GM13977 (cell line): ENCODE measurements around the gene RGL4.

ENCODE experiments used
- DNase-seq: peaks from one replicate; pipeline ENCODE4 v3.0.0; 2012; ENCODE audit warnings: low spot score
- in situ Hi-C: fragments of 300-500 bp; cut with MboI; formaldehyde crosslinking; loops from one replicate; pipeline ENCODE4 v1.12.0; 2022; ENCODE audit warnings: low sequenced_read_pairs, low pct_unique_long_range_greater_than_20kb, mixed read lengths, inconsistent platforms; ENCODE audit not compliant: unreplicated experiment
- TF ChIP-seq, protein P1 (sequence below): IDR thresholded peaks from 2 replicates; pipeline ENCODE4 v1.5.1; 2012; ENCODE audit warnings: mild to moderate bottlenecking, control low read depth; ENCODE audit not compliant: insufficient read depth; ENCODE audit errors: extremely low read depth, missing control alignments

Gene RGL4

DNA sequence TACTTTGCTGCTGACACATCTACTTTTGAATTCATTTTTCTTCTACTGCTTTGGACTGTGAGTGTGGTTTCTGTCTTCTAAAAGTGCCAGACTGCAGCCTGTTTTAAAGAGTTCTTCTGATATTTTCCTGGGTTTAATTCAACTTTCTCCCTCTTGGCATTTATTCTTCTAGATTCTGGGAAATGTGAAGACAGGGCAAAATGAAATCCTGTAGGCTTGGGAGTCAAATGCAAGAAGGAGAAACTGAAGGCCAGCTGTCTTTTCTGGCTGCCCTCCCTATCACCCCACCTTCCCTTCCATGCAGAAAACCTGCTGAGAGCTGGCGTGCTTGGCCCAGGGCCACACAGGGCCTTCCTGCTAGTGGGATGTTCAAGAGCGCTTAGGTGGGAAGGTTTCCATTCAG lies 52.5 kb downstream of the RGL4 start:
- TF ChIP-seq, protein P1, sequence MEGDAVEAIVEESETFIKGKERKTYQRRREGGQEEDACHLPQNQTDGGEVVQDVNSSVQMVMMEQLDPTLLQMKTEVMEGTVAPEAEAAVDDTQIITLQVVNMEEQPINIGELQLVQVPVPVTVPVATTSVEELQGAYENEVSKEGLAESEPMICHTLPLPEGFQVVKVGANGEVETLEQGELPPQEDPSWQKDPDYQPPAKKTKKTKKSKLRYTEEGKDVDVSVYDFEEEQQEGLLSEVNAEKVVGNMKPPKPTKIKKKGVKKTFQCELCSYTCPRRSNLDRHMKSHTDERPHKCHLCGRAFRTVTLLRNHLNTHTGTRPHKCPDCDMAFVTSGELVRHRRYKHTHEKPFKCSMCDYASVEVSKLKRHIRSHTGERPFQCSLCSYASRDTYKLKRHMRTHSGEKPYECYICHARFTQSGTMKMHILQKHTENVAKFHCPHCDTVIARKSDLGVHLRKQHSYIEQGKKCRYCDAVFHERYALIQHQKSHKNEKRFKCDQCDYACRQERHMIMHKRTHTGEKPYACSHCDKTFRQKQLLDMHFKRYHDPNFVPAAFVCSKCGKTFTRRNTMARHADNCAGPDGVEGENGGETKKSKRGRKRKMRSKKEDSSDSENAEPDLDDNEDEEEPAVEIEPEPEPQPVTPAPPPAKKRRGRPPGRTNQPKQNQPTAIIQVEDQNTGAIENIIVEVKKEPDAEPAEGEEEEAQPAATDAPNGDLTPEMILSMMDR: no peak
- no peak for DNase-seq
- in situ Hi-C loops: no loop called here

DNA sequence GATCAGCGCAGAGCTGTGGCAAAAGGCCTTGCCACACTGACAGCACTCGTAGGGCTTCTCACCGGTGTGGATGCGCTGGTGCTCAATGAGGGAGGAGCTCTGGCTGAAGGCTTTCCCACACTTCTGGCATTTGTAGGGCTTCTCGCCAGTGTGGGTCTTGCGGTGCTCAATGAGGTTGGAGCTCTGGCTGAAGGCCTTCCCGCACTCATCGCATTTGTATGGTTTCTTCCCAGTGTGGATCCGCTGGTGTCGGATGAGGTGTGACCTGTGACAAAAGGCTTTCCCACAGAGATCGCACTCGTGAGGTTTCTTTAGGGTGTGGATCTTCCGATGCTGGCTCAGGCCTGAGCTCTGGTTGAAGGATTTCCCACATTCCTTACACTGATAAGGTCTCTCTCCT lies 53.2 kb downstream of the RGL4 start:
- DNase-seq: no peak
- TF ChIP-seq, protein P1: no peak
- in situ Hi-C loops: no loop called here

DNA sequence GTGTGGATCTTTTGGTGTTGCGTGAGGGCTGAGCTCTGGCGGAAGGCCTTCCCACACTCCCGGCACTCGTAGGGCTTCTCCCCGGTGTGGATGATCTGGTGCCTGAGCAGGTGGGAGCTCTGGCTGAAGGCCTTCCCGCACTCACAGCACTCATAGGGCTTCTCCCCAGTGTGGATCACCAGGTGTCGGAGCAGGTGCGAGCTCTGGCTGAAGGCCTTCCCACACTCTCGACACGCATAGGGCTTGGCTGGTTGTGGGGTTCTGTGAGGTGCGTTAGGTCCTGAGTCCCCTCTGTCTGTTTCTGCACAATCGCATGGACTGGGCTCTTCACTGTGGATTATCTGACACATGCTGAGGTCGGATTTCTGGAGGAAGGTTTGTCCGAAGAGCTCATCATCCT lies 53.7 kb downstream of the RGL4 start:
- TF ChIP-seq, protein P1: no peak
- in situ Hi-C loops: no loop called here

DNA sequence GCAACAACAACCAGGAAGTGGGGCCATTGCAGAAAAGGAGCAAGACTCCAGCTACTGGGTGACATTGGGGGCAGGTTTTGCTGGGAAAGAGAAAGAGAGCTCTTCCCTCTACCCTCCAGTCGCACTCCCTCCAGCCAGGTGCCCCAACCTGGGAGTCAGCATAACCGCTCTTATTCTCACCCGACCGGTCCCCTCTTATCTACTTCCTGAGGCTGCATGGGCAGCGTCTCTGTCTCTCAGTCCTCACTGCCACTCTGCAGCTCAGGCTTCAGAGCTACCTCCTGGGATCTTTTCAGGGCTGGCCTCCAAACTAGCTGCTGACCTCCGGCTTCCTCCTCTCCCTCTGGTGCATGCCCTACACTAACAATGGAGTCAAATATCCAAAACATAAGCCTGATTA lies 55.0 kb downstream of the RGL4 start:
- in situ Hi-C loops: no loop called here
- TF ChIP-seq, protein P1: no peak
- no peak for DNase-seq

More for the DNA sequence above, 53.7 kb downstream of the RGL4 start:
- no peak for DNase-seq
